Measurements from ENCODE around the gene HYAL1. TPM values are rescaled to one million over a fixed set of nuclear protein-coding genes. Genes with fewer than 3 reads are reported as not detected.

Gene HYAL1
- total RNA-seq, 1 experiment from 2014 or later, result 0.18 TPM

DNA sequence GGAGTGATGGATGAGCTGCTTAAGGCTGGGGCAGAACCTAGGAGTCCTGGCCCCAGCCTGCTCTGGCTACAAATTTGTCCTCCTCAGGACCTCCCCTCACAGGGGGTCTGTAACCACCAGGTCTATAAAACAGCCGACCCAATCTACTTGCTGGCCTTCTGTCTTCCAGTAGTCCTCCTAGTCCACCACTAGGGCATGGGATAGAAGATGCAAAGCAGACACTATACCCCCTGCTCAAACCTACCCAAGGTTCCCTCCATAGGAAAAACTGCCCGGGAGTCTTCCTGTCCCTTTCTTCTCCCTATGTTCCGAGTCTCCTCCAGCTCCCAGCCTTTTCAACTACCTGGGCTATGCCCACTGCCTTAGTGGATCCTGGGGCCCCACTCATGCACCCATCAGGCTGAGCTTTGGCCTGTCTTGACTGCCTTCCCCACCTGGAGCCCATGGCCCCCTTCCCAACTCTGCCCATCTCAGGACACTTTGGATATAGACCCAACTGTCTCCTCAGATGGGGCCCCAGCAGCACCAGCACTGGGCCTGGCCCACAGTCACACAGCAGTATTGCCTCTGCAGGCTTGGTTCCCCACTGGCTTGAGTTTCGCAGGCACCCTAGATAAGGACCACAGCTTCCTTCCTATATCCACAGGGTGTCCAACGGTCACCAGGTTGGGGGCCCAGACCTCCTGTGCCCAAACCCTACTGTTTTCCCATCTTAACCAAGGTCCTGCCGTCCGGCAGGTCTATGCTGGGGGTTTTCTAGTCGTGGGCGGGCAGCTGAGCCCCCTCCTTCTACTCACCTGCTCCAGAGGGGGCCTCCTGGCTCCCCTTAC is 5.3 kb downstream of the HYAL1 start:
- H3K27ac ChIP-seq, result no peak overlapping the region
- DNase-seq (ENCODE audit: low read depth in 1 of 2, low spot score in 2 of 2), result no peak
- no peaks in the 10 kb centered on the region for H3K27me3 ChIP-seq (replicated peaks)
- H3K9me3 ChIP-seq (replicated peaks), result no peaks in the 10 kb centered on the region
- peak overlapping the region; percentile 50 for H3K4me3 ChIP-seq
- H3K4me1 ChIP-seq (replicated peaks), result peaks cover 16% of the 10 kb centered on the region
- H3K36me3 ChIP-seq, result no peaks in the 10 kb centered on the region

GRCh38 chr3:50297384-50297775 is 6.0 kb downstream of the HYAL1 start:
- no peak overlapping the region for H3K4me3 ChIP-seq
- DNase-seq (ENCODE audit: low read depth in 1 of 2, low spot score in 2 of 2), result no peak
- no peaks in the 10 kb centered on the region for H3K36me3 ChIP-seq
- H3K4me1 ChIP-seq (replicated peaks), result peaks cover 21% of the 10 kb centered on the region
- H3K27ac ChIP-seq, result no peak overlapping the region
- H3K9me3 ChIP-seq (replicated peaks), result no peaks in the 10 kb centered on the region
- no peaks in the 10 kb centered on the region for H3K27me3 ChIP-seq (replicated peaks)

DNA sequence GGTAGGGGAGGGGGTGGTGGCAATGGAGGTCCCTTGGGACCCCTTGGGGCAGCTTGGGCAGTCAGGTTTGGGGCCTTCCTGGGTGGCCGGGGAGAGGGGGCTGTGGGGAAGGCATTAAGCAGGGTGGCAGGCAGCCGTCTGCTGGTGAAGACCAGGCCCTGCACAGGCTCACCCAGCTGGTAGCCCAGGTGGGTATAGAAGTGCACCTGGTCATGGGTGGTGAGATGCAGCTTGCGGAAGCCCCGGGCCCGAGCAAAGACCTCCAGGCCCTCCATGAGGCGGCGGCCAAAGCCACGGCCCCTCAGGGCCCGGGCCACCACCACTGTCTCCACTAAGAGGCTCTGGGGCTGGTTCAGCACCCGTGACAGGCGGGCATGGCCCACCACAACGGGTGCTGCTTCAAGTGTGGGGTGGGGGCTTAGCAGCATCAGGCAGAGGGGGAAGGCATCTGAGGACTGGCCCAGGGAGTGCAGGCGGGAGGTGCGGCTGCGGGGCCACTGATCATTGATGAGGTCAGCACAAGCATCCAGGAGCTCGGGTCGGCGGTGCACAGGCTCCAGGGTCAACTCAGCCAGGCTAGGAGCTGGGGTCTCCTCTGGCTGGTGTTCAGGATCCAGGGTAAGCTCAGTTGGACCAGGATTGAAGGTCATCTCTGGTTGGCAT is 6.5 kb downstream of the HYAL1 start:
- no peak overlapping the region for H3K27ac ChIP-seq
- peaks cover 4% of the 10 kb centered on the region; the same call in 1 of the 2 replicates for H3K36me3 ChIP-seq
- H3K9me3 ChIP-seq (replicated peaks), result no peaks in the 10 kb centered on the region
- H3K4me3 ChIP-seq, result no peak overlapping the region
- H3K4me1 ChIP-seq (replicated peaks), result peaks cover 21% of the 10 kb centered on the region
- DNase-seq (ENCODE audit: low read depth in 1 of 2, low spot score in 2 of 2), result no peak
- no peaks in the 10 kb centered on the region for H3K27me3 ChIP-seq (replicated peaks)

DNA sequence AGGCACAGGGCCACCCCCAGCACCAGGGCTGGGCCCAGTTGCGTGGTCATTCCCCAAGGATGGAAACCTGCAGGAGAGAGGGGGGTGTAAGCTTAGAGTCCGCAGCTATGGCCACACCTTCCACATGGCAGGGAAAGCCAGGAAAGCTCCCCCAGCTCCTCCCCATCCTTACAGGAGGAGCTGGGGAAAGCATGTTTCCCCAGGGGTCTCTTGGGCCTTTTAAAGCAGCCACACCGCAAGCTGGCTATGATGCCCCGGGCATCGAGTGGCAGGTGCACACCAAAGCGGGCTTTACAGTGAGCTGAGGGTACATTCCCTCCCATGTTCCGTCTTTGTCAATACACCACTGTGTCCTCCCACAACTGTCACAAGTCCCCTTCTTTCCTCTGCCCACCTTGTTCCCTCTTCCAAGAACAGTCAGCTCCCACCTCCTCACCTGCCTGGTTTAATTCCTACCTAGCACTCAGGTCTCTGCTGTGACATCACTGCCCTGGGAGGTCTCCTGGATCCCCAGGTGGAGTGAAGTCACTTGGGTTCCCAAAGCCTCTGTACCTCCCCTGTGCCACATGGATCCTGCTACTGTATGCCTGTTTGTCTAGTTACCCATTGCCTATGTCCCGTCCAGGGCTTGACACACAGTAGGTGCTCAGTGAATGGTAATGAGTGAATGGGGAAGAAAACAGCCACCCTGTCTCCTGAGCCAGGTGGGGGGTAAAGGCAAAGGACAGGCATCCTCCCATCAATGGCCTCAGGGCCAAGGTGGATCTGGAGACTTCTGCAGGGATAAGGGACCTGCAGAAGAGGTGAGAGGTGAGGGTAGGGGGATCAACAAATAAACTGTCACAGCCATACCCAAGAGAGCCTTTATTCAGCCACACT is 7.6 kb downstream of the HYAL1 start:
- H3K36me3 ChIP-seq, result peaks cover 6% of the 10 kb centered on the region
- no peak for DNase-seq (ENCODE audit: low read depth in 1 of 2, low spot score in 2 of 2)
- no peaks in the 10 kb centered on the region for H3K9me3 ChIP-seq (replicated peaks)
- H3K27me3 ChIP-seq (replicated peaks), result no peaks in the 10 kb centered on the region
- H3K4me1 ChIP-seq (replicated peaks), result peaks cover 29% of the 10 kb centered on the region
- H3K4me3 ChIP-seq, result no peak overlapping the region
- H3K27ac ChIP-seq, result no peak overlapping the region

DNA sequence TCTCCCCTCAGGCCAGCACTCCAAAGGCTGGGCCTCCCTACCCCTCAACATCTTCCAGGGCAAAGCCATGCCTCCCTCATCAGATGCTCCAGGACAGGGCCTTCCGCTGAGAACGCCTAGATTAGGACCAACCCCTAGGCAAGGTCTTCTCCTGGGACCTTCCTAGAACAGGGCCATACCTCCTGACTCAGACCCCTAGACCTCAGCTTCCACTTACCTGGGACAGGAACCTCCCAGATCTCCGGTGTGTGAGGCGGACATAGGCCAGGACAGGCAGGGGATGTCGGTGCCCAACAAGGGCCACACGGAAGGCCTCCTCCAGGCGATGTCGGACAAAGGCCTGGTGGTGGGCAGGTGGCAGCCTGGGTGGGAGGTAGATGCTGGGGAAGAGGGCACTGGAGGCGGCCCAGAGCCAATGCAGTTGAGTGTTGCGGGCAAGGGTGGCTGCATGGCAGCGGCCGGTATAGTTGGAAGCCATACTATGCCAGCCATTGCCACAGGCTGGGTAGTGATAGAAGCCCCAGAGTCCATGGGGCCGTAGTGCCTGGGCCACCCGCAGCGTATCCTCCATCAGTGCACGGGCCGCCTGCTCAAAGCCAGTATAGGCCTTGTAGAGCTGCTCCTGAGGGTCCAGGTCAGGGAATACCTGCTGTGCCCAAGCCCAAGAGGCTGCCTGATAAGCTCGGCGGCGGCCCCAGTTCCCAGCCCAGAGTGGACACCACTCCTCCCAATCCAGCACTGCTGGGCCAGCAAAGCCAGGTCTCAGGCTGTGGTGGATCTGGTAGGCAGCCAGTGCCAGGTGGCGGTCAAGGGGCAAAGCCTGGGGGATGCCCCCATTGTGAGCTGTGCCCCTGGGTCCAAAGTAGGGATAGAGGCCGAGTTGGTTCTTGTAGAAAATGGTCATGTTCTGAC is 8.6 kb downstream of the HYAL1 start:
- Histone ChIP-seq H3K4me3 (no peak overlapping the region), H3K36me3 (peaks cover 15% of the 10 kb centered on the region), H3K4me1 (replicated peaks) (peaks cover 21% of the 10 kb centered on the region), H3K9me3 (replicated peaks) (no peaks in the 10 kb centered on the region), H3K27ac (no peak overlapping the region), H3K27me3 (replicated peaks) (no peaks in the 10 kb centered on the region)
- no peak for DNase-seq (ENCODE audit: low read depth in 1 of 2, low spot score in 2 of 2)

DNA sequence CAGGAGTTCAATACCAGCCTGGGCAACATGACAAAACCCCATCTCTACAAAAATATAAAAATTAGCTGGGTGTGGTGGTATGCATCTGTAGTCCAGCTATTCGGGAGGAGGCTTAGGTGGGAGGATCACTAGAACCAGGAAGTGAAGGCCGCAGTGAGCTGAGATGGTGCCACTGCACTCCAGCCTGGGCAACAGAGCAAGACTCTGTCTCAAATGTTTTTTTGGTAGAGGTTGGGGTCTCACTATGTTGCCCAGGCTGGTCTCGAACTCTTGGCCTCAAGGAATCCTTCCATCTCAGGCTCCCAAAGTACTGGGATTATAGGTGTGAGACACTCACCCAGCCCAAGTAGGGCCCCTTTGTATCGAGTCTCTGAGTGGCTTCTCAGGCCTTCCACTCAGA is 9.3 kb downstream of the HYAL1 start:
- H3K27ac ChIP-seq, result no peak overlapping the region
- peaks cover 20% of the 10 kb centered on the region for H3K4me1 ChIP-seq (replicated peaks)
- no peak overlapping the region for H3K4me3 ChIP-seq
- no peaks in the 10 kb centered on the region for H3K9me3 ChIP-seq (replicated peaks)
- no peaks in the 10 kb centered on the region for H3K27me3 ChIP-seq (replicated peaks)
- H3K36me3 ChIP-seq, result peaks cover 22% of the 10 kb centered on the region
- DNase-seq (ENCODE audit: low read depth in 1 of 2, low spot score in 2 of 2), result no peak

DNA sequence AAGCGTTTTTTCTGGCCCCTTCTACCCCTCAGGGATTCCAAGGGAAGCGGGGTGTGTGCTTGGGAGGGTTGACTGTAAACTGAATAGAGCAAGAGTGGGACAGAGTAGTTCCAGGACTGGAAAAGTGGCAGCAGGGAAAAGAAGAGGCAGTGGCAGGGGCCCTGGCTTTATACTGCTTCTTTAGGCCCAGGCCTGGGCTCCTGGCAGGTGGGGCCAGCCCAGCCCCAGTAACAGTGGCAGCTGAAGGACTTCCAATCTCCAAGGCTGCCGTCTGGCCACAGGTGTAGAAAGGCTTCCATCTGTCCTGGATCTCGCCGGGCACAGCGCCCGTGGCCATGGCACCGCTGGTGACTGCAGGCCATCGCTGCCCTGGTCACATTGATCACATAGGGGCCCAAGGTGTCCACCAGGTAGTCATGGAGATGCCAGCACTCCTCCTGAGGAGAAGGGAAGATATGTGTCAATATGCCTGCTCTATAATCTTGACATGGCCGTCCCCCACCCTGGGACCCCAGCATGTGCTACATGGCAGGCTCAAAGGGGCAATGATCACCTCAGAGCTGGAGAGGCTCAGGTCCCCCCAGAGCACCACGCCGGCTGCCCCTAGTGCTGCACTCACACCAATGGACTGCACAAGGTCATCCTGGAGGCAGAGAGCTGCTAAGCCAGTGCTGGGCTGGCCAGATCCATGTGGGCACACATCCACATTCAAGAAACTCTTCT is 10.1 kb downstream of the HYAL1 start:
- Histone ChIP-seq H3K36me3 (peaks cover 30% of the 10 kb centered on the region), H3K4me3 (no peak overlapping the region), H3K4me1 (replicated peaks) (peaks cover 14% of the 10 kb centered on the region), H3K27ac (no peak overlapping the region), H3K9me3 (replicated peaks) (no peaks in the 10 kb centered on the region), H3K27me3 (replicated peaks) (no peaks in the 10 kb centered on the region)
- no peak for DNase-seq (ENCODE audit: low read depth in 1 of 2, low spot score in 2 of 2)

- Histone ChIP-seq H3K4me3 (peak within 1 kb of the TSS; percentile 73), H3K27me3 (replicated peaks) (no peaks in the 10 kb centered on the region), H3K36me3 (peaks cover 37% of the 10 kb centered on the region), H3K4me1 (replicated peaks) (peaks cover 14% of the 10 kb centered on the region), H3K27ac (peak within 1 kb of the TSS; percentile 83), H3K9me3 (replicated peaks) (no peaks in the 10 kb centered on the region)
- peak; percentile 82 to 96 for DNase-seq (ENCODE audit: low read depth in 1 of 2, low spot score in 2 of 2)
Measured at GRCh38 chr3:50292159-50293078, 11.0 kb downstream of the HYAL1 start, which contains the start of gene IFRD2. Gene IFRD2 (minus strand): TSS chr3:50292429. CDS start chr3:50292274, 155 bp downstream.

- Histone ChIP-seq H3K27me3 (replicated peaks) (no peaks in the 10 kb centered on the region), H3K4me1 (replicated peaks) (peaks cover 14% of the 10 kb centered on the region), H3K27ac (no peak overlapping the region), H3K9me3 (replicated peaks) (no peaks in the 10 kb centered on the region), H3K4me3 (no peak overlapping the region), H3K36me3 (peaks cover 42% of the 10 kb centered on the region)
- DNase-seq (ENCODE audit: low read depth in 1 of 2, low spot score in 2 of 2), result no peak
Measured at GRCh38 chr3:50290161-50290641, 13.2 kb downstream of the HYAL1 start.

DNA sequence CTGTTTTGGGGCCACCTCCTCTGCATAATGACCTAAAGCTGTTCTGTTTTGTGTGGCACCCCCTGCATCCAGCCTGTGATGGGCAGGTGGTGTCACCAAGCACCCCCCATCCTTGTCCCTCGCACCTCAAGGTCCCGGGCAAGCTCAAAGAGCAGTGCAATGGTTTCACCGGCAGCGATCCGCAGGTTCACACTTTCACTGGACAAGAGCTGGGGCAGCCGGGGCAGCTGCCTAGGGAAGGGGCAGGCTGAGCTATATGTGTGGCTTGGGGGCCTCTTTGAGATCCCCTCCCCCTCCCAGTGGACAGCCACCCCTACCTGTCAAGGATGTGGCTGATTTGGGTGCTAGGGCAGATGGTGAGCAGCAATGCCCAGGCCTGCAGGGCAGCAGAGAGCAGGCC is 14.2 kb downstream of the HYAL1 start:
- H3K4me1 ChIP-seq (replicated peaks), result peaks cover 14% of the 10 kb centered on the region
- H3K27ac ChIP-seq, result no peak overlapping the region
- peaks cover 42% of the 10 kb centered on the region for H3K36me3 ChIP-seq
- H3K27me3 ChIP-seq (replicated peaks), result no peaks in the 10 kb centered on the region
- H3K4me3 ChIP-seq, result no peak overlapping the region
- DNase-seq (ENCODE audit: low read depth in 1 of 2, low spot score in 2 of 2), result no peak
- no peaks in the 10 kb centered on the region for H3K9me3 ChIP-seq (replicated peaks)

- Histone ChIP-seq H3K36me3 (peaks cover 42% of the 10 kb centered on the region), H3K27me3 (replicated peaks) (no peaks in the 10 kb centered on the region), H3K4me3 (no peak overlapping the region), H3K4me1 (replicated peaks) (peaks cover 14% of the 10 kb centered on the region), H3K9me3 (replicated peaks) (no peaks in the 10 kb centered on the region), H3K27ac (no peak overlapping the region)
- DNase-seq (ENCODE audit: low read depth in 1 of 2, low spot score in 2 of 2), result no peak
Measured at GRCh38 chr3:50288387-50289007, 14.9 kb downstream of the HYAL1 start.

Data from SJSA1 (cell line).